IMR-90 (cell line): ENCODE results near the gene NMRAL1. TPM values are rescaled to one million over a fixed set of nuclear protein-coding genes. Genes with fewer than 3 reads are reported as not detected.

ENCODE experiments used
- ATAC-seq: fragments of 200-7000 bp; cut with Tn5 transposase; 2 replicates; pipeline ENCODE4 v1.9.1; 2020; ENCODE audit warnings: low read depth, mild to moderate bottlenecking, moderate library complexity
- BruUV-seq: library from RNA; stranded (reverse); fragments of 400-500 nt; replicated peaks from 2 replicates; lab custom pipeline; 2021; lab: Mats Ljungman, UMichigan
- CTCF ChIA-PET: fragments of 300-600 bp; formaldehyde crosslinking; extraction: SDS; loops from one replicate; lab custom pipeline; 2021; ENCODE audit warnings: antibody characterized with exemption; lab: Yijun Ruan, JAX
- POLR2A ChIA-PET: fragments of 300-600 bp; sonication (Branson Sonifier 250); formaldehyde crosslinking; loops from one replicate; lab custom pipeline; 2022; ENCODE audit warnings: antibody characterized with exemption; ENCODE audit not compliant: unreplicated experiment; lab: Charles Lee
- DNase-seq: peaks from one replicate; pipeline ENCODE4 v3.0.0; 2013
- H2AFZ ChIP-seq: replicated peaks from 2 replicates; pipeline ENCODE3; 2013; ENCODE audit warnings: low read length, mild to moderate bottlenecking; ENCODE audit not compliant: poor library complexity
- H2AK5ac ChIP-seq: 2 replicates; pipeline ENCODE4 v1.6.1; 2013; ENCODE audit warnings: low read depth, low read length, inconsistent platforms
- H2AK9ac ChIP-seq: replicated peaks from 2 replicates; pipeline ENCODE3; 2013; ENCODE audit warnings: mild to moderate bottlenecking, low read depth, low read length, moderate library complexity; ENCODE audit not compliant: poor library complexity
- H2BK120ac ChIP-seq: 2 replicates; pipeline ENCODE4 v1.6.1; 2013; ENCODE audit warnings: low read depth, low read length, inconsistent platforms
- H2BK15ac ChIP-seq: 3 replicates; pipeline ENCODE4 v1.6.1; 2013; ENCODE audit warnings: low read depth, low read length, inconsistent platforms
- H2BK20ac ChIP-seq: 2 replicates; pipeline ENCODE4 v1.6.1; 2013; ENCODE audit warnings: low read depth, mild to moderate bottlenecking, inconsistent platforms, low read length, moderate library complexity
- H2BK5ac ChIP-seq: 2 replicates; pipeline ENCODE4 v1.6.1; 2013; ENCODE audit warnings: mild to moderate bottlenecking, low read depth, low read length, inconsistent platforms; ENCODE audit not compliant: poor library complexity, severe bottlenecking
- H3K14ac ChIP-seq: replicated peaks from 2 replicates; pipeline ENCODE4 v1.6.1; 2013; ENCODE audit warnings: low read depth, low read length, inconsistent platforms
- H3K18ac ChIP-seq: 2 replicates; pipeline ENCODE4 v1.6.1; 2013; ENCODE audit warnings: low read depth, low read length, control low read depth
- H3K23ac ChIP-seq: 2 replicates; pipeline ENCODE4 v1.6.1; 2013; ENCODE audit warnings: low read depth, low read length, inconsistent platforms
- H3K27ac ChIP-seq: 2 replicates; pipeline ENCODE4 v1.5.1; 2013; ENCODE audit warnings: mild to moderate bottlenecking, control low read depth, low read length; ENCODE audit not compliant: insufficient read depth
- H3K27me3 ChIP-seq: 2 replicates; pipeline ENCODE4 v1.6.1; 2013; ENCODE audit warnings: low read length; ENCODE audit not compliant: control insufficient read depth, insufficient read depth
- H3K36me3 ChIP-seq: 2 replicates; pipeline ENCODE4 v1.6.1; 2013; ENCODE audit warnings: low read length, mixed read lengths; ENCODE audit not compliant: control insufficient read depth, insufficient read depth
- H3K4ac ChIP-seq: 2 replicates; pipeline ENCODE4 v1.6.1; 2013; ENCODE audit warnings: low read depth, low read length, inconsistent platforms
- H3K4me1 ChIP-seq: 2 replicates; pipeline ENCODE4 v1.6.1; 2013; ENCODE audit warnings: low read length, mixed read lengths; ENCODE audit not compliant: control insufficient read depth, insufficient read depth
- H3K4me2 ChIP-seq: 2 replicates; pipeline ENCODE4 v1.6.1; 2013; ENCODE audit warnings: low read depth, mild to moderate bottlenecking, control low read depth, low read length, moderate library complexity
- H3K4me3 ChIP-seq: 2 replicates; pipeline ENCODE4 v1.5.1; 2013; ENCODE audit warnings: low read depth, mild to moderate bottlenecking, control low read depth, low read length, moderate library complexity; ENCODE audit not compliant: insufficient read depth
- H3K56ac ChIP-seq: 2 replicates; pipeline ENCODE4 v1.6.1; 2013; ENCODE audit warnings: low read length, inconsistent platforms; ENCODE audit not compliant: insufficient read depth; ENCODE audit errors: extremely low read depth
- H3K79me1 ChIP-seq, 2 experiments: 2 replicates each; pipeline ENCODE4 v1.6.1; 2013; ENCODE audit warnings: low read length in 2 of 2, inconsistent platforms in 1 of 2, low read depth in 1 of 2
- H3K9ac ChIP-seq: 2 replicates; pipeline ENCODE4 v1.6.1; 2013; ENCODE audit warnings: low read depth, low read length, control low read depth
- H3K9me1 ChIP-seq: 2 replicates; pipeline ENCODE4 v1.6.1; 2013; ENCODE audit warnings: low read length, inconsistent platforms; ENCODE audit not compliant: insufficient read depth
- H3K9me3 ChIP-seq: 2 replicates; pipeline ENCODE4 v1.6.1; 2013; ENCODE audit warnings: low read length; ENCODE audit not compliant: control insufficient read depth, insufficient read depth
- H4K20me1 ChIP-seq: 2 replicates; pipeline ENCODE4 v1.6.1; 2013; ENCODE audit warnings: low read length, inconsistent platforms; ENCODE audit not compliant: insufficient read depth
- H4K5ac ChIP-seq: 2 replicates; pipeline ENCODE4 v1.6.1; 2013; ENCODE audit warnings: mild to moderate bottlenecking, low read depth, low read length, control low read depth
- H4K8ac ChIP-seq, 2 experiments: 2 replicates each; pipeline ENCODE4 v1.6.1; 2013; ENCODE audit warnings: low read depth in 2 of 2, low read length in 2 of 2, control low read depth in 1 of 2, inconsistent platforms in 1 of 2
- H4K91ac ChIP-seq: 2 replicates; pipeline ENCODE4 v1.6.1; 2013; ENCODE audit warnings: low read depth, low read length, inconsistent platforms; ENCODE audit not compliant: insufficient read depth
- BHLHE40 ChIP-seq: fragments of 150-350 bp; IDR thresholded peaks from 2 replicates; pipeline ENCODE4 v1.6.1; 2016; ENCODE audit warnings: mild to moderate bottlenecking, low read depth, low read length
- CEBPB ChIP-seq: IDR thresholded peaks from 2 replicates; pipeline ENCODE4 v1.6.1; 2012; ENCODE audit warnings: low read depth, low read length, improper control_type of control experiment
- MAFK ChIP-seq: IDR thresholded peaks from 2 replicates; pipeline ENCODE4 v1.6.1; 2012; ENCODE audit warnings: low read depth, low read length, improper control_type of control experiment
- RAD21 ChIP-seq: IDR thresholded peaks from 2 replicates; pipeline ENCODE4 v1.6.1; 2012; ENCODE audit warnings: low read length, improper control_type of control experiment
- RCOR1 ChIP-seq: IDR thresholded peaks from 2 replicates; pipeline ENCODE4 v1.6.1; 2012; ENCODE audit warnings: mild to moderate bottlenecking, low read length, improper control_type of control experiment; ENCODE audit not compliant: insufficient replicate concordance
- SMC3 ChIP-seq: fragments of 150-350 bp; IDR thresholded peaks from 2 replicates; pipeline ENCODE4 v1.6.1; 2016; ENCODE audit warnings: low read depth, mild to moderate bottlenecking, antibody characterized with exemption, low read length, moderate library complexity
- WGBS, 2 experiments: methylation state at CpG; one replicate each; pipeline versions ENCODE4 v1.1.5 to v1.1.7; 2013; ENCODE audit warnings: missing lambda C conversion rate in 2 of 2; ENCODE audit not compliant: insufficient read length in 1 of 2; ENCODE audit errors: extremely low coverage in 2 of 2; 5-methylcytosine and 5-hydroxymethylcytosine counted together
- dilution Hi-C: fragments of 300-500 bp; cut with HindIII; formaldehyde crosslinking; loops from one replicate; pipeline ENCODE4 v1.14.3; 2018; ENCODE audit warnings: low sequenced_read_pairs; ENCODE audit not compliant: unreplicated experiment
- in situ Hi-C: fragments of 300-500 bp; cut with MboI; formaldehyde crosslinking; loops from 3 replicates; pipeline ENCODE4 v1.14.3; 2019; ENCODE audit warnings: low sequenced_read_pairs, inconsistent platforms, mixed read lengths
- intact Hi-C: fragments of 100-400 bp; cut with micrococcal nuclease; formaldehyde crosslinking; loops from 2 replicates; pipeline ENCODE4 v1.10.0; 2022
- microRNA-seq, 2 experiments: library from miRNA; stranded (forward) in 1 of 2; unstranded in 1 of 2; fragments of 10-50 nt in 1 of 2; fragments of <30 nt in 1 of 2; gene quantifications in 1 of 2; microRNA quantifications in 1 of 2; one replicate each; pipeline versions ENCODE3 to v1.1.0; 2013 to 2020; ENCODE audit not compliant: insufficient read depth in 1 of 2, insufficient read length in 1 of 2, unreplicated experiment in 1 of 2
- polyA plus RNA-seq, 3 experiments: library from polyadenylated mRNA; depleted of rRNA; stranded (reverse); fragments of >200 nt; gene quantifications; 2 replicates each; pipeline ENCODE4 v1.2.3, GENCODE V29; 2012; ENCODE audit warnings: low replicate concordance in 1 of 3
- small RNA-seq, 5 experiments: library from RNA; depleted of rRNA; stranded (forward); fragments of <200 nt; gene quantifications; one replicate each; pipeline ENCODE3, GENCODE V24; 2012
- total RNA-seq: library from RNA; depleted of rRNA; stranded (reverse); fragments of >200 nt; gene quantifications from 2 replicates; pipeline ENCODE4 v1.2.3, GENCODE V29; 2012; rRNA removed

The NMRAL1 gene
- total and polyA plus RNA-seq, 2 of the 4 experiments (the other 2 are of a cell fraction): 48.6 to 67.6 TPM

DNA sequence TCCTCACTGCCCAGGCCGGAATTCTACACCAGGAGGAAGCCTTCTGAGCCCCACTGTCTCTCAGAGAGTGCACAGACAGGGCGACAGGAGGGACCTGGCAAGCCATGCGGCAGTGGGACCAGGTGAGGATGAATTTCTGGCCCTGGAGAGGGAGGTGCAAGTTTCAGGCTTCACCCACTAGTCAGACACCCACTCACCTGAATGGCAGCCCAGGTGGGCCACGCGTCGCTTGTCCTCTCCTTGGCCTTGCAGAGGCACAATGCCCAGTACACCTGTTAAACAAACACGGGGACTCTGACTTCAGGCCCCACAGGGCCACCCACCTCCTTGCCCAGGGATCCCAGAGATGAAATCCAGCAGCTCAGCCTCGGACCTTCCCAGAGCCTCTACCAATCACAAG lies 62.3 kb downstream of the NMRAL1 start:
- peaks cover 70% of the 10 kb centered on the region for H4K20me1 ChIP-seq
- dilution Hi-C loops: no loop called here
- in situ Hi-C loops: no loop called here

More for the DNA sequence above, 62.3 kb downstream of the NMRAL1 start:
- no peak overlapping the region for H3K14ac ChIP-seq
- H3K23ac ChIP-seq: no peak overlapping the region
- no TSS peak for BruUV-seq
- no peak overlapping the region for H2BK15ac ChIP-seq
- peaks cover 26 to 77% of the 10 kb centered on the region in 2 experiments for H3K79me1 ChIP-seq
- H3K4me2 ChIP-seq: no peak overlapping the region
- no peak overlapping the region for H2BK120ac ChIP-seq
- CTCF ChIA-PET: no interaction called here
- peak overlapping the region; percentile 12; the same call in 1 of the 2 replicates for H2BK20ac ChIP-seq
- no peak overlapping the region for H4K5ac ChIP-seq
- peaks cover 38% of the 10 kb centered on the region for H3K4me1 ChIP-seq
- no peak overlapping the region for H3K27ac ChIP-seq
- no peak overlapping the region for H2BK5ac ChIP-seq
- intact Hi-C loops: loop anchor here (10.0 kb wide), 1 partner anchor 133 kb away; no protein-coding TSS in a partner anchor
- peak overlapping the region; percentile 44 for H2AK5ac ChIP-seq
- WGBS, 2 experiments: 100% methylated on average over 3 of the region's 8 CpGs; no CpG with 5 or more reads in 1 of the 2 experiments
- H4K8ac ChIP-seq: no peak overlapping the region
- H2AK9ac ChIP-seq: no peak overlapping the region
- POLR2A ChIA-PET: no interaction called here
- peaks cover 11% of the 10 kb centered on the region for H3K36me3 ChIP-seq
- no peaks in the 10 kb centered on the region for H3K9me3 ChIP-seq
- H3K4me3 ChIP-seq: no peak overlapping the region
- TF ChIP-seq RCOR1: no peak
- no peak for TF ChIP-seq CEBPB
- no peak for TF ChIP-seq SMC3
- no peak for TF ChIP-seq BHLHE40
- TF ChIP-seq RAD21: no peak
- no peak for TF ChIP-seq MAFK
- H3K56ac ChIP-seq: no peak overlapping the region
- no peak overlapping the region for H4K91ac ChIP-seq
- no peaks in the 10 kb centered on the region for H3K27me3 ChIP-seq
- no peak overlapping the region for H3K18ac ChIP-seq
- H3K9ac ChIP-seq: no peak overlapping the region
- peaks cover 31% of the 10 kb centered on the region for H3K9me1 ChIP-seq
- ATAC-seq (no peak), DNase-seq (no peak)
- H2AFZ ChIP-seq: peak overlapping the region; percentile 46
- no peak overlapping the region for H3K4ac ChIP-seq

Small RNA genes within 50 kb of the gene (microRNA-seq; reads per million reads assigned to microRNA genes)
- not detected for gene AC012676.2 (ENCODE audit: insufficient read depth, insufficient read length)

Small RNA genes within 50 kb of the gene (small RNA-seq; reads per million reads assigned to genes)
- gene AC012676.2: 0 reads per million in 5 experiments

Other genes with a start within 250 kb of the NMRAL1 start
- under 0.01 TPM in 1 of 2 replicates, not detected in the other for gene SRL, start 232.5 kb downstream of the NMRAL1 start, total RNA-seq
- gene SRL, start 232.5 kb downstream of the NMRAL1 start, polyA plus RNA-seq (2012; rRNA removed): 0.04 and 0.14 TPM in 2 replicates
- gene TFAP4, start 201.6 kb downstream of the NMRAL1 start, total RNA-seq: 7.3 and 7.8 TPM in 2 replicates
- gene TFAP4, start 201.6 kb downstream of the NMRAL1 start, polyA plus RNA-seq (2012; rRNA removed): 5.6 and 7.0 TPM in 2 replicates
- gene GLIS2, start 158.6 kb downstream of the NMRAL1 start, total RNA-seq: 0.36 and 0.56 TPM in 2 replicates
- gene GLIS2, start 158.6 kb downstream of the NMRAL1 start, polyA plus RNA-seq (2012; rRNA removed): 8.4 and 9.0 TPM in 2 replicates
- gene PAM16, start 123.3 kb downstream of the NMRAL1 start, total RNA-seq: 17.9 and 25.6 TPM in 2 replicates
- gene PAM16, start 123.3 kb downstream of the NMRAL1 start, polyA plus RNA-seq (2012; rRNA removed): 48.4 and 69.5 TPM in 2 replicates
- gene VASN, start 102.8 kb downstream of the NMRAL1 start, total RNA-seq: 9.3 and 10.3 TPM in 2 replicates
- 83.8 and 87.2 TPM in 2 replicates for gene VASN, start 102.8 kb downstream of the NMRAL1 start, polyA plus RNA-seq (2012; rRNA removed)
- gene CORO7, start 58.0 kb downstream of the NMRAL1 start, total RNA-seq: 6.3 and 7.8 TPM in 2 replicates
- gene CORO7, start 58.0 kb downstream of the NMRAL1 start, polyA plus RNA-seq (2012; rRNA removed): 23.6 and 26.7 TPM in 2 replicates
- gene DNAJA3, start 48.8 kb downstream of the NMRAL1 start, total RNA-seq: 36.9 and 38.0 TPM in 2 replicates
- gene DNAJA3, start 48.8 kb downstream of the NMRAL1 start, polyA plus RNA-seq (2012; rRNA removed): 40.2 TPM in 2 replicates
- 91.1 and 98.8 TPM in 2 replicates for gene HMOX2, start 1.8 kb upstream of the NMRAL1 start, total RNA-seq
- gene HMOX2, start 1.8 kb upstream of the NMRAL1 start, polyA plus RNA-seq (2012; rRNA removed): 93.9 and 109 TPM in 2 replicates
- 4.2 and 4.8 TPM in 2 replicates for gene CDIP1, start 64.1 kb upstream of the NMRAL1 start, total RNA-seq
- 14.6 and 15.8 TPM in 2 replicates for gene CDIP1, start 64.1 kb upstream of the NMRAL1 start, polyA plus RNA-seq (2012; rRNA removed)
- gene C16orf96, start 81.7 kb upstream of the NMRAL1 start, total RNA-seq: not detected in 2 replicates
- not detected in 2 replicates for gene C16orf96, start 81.7 kb upstream of the NMRAL1 start, polyA plus RNA-seq (2012; rRNA removed)
- gene UBALD1, start 140.3 kb upstream of the NMRAL1 start, total RNA-seq: 1.3 and 1.9 TPM in 2 replicates
- gene UBALD1, start 140.3 kb upstream of the NMRAL1 start, polyA plus RNA-seq (2012; rRNA removed): 14.5 and 20.5 TPM in 2 replicates
- 11.7 and 13.9 TPM in 2 replicates for gene MGRN1, start 150.2 kb upstream of the NMRAL1 start, total RNA-seq
- 26.7 and 32.7 TPM in 2 replicates for gene MGRN1, start 150.2 kb upstream of the NMRAL1 start, polyA plus RNA-seq (2012; rRNA removed)
- 22.9 and 28.3 TPM in 2 replicates for gene NUDT16L1, start 218.9 kb upstream of the NMRAL1 start, total RNA-seq
- 44.3 and 63.8 TPM in 2 replicates for gene NUDT16L1, start 218.9 kb upstream of the NMRAL1 start, polyA plus RNA-seq (2012; rRNA removed)